Smooth muscle cell of the brain vasculature (primary cell): ENCODE data around the gene KRTAP5-5.
"Not testable (repeated sequence)": the region's sequence is repeated elsewhere in the genome, so short reads cannot be mapped to it uniquely, and the experiment has no call there.

Source experiments
- DNase-seq: peaks from one replicate; pipeline ENCODE4 v3.0.0-alpha.2; 2012; ENCODE audit warnings: low read depth, low spot score

Gene KRTAP5-5

DNA sequence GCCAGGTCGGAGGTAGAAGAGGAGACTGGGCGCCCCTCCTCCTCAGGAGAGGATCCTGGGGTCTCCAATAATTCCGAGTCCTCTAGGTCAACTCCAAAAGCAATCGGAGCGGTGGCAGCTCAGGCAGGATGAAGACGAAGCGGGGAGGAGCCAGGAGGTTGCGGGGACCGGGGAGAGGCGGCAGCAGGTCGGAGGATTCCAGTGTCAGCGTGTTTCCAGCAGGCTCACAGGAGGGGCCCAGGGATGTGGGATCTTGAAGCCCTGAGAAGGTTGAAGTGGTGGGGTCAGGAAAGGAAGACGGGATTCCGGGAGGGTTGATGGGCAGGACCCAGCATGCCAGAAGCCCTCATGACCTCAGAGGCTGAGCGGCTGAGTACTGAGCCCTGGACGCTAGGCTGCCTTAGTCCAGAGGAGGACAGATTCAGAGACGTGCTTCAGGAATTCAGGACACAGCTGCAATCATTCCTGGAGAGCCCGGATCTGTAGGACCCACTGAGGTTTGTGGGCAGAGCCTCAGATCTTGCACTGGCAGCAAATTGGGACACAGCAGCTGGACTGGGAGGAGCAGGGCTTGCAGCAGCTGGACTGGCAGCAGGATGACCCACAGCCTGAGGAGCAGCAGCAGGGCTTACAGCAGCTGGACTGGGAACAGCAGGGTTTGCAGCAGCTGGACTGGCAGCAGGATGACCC is 22.3 kb upstream of the KRTAP5-5 start:
- not testable (repeated sequence) for DNase-seq

DNA sequence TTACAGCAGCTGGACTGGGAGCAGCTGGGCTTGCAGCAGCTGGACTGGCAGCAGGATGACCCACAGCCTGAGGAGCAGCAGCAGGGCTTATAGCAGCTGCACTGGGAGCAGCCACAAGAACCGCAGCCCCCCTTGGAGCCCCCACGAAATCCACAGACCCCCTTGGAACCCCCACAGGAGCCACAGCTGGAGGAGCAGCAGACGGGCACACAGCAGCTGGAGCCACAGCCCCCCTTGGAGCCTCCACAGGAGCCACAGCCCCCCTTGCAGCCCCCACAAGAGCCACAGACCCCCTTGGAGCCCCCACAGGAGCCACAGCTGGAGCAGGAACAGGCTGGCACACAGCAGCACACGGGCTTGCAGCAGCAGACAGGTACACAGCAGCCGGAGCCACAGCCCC is 21.7 kb upstream of the KRTAP5-5 start:
- DNase-seq: not testable (repeated sequence)

DNA sequence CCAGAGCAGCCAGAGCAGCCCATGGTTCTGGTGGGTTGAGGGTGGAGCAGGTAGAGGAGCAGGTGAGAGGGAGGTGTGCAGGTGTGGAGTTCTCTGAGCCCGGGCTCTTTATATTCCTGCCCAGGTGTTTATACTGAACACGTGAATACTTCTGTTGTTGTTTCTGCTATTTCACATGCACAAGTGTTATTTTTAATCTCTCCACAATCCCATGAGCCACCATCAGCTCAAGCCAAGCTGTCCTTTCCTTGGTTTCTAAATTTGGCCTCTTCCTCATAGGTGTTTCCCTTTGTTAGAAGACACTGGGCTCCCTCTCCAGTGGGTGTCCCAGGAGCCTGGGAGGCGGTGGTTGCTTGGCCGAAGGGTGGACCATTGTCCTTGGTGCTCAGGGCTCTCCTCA is 21.2 kb upstream of the KRTAP5-5 start, which contains the start of gene KRTAP5-3:
Gene KRTAP5-3 (minus strand): TSS at position 101 of the 400 bp plus-strand sequence. CDS start 78 bp downstream, at position 23.
- no peak for DNase-seq

DNA sequence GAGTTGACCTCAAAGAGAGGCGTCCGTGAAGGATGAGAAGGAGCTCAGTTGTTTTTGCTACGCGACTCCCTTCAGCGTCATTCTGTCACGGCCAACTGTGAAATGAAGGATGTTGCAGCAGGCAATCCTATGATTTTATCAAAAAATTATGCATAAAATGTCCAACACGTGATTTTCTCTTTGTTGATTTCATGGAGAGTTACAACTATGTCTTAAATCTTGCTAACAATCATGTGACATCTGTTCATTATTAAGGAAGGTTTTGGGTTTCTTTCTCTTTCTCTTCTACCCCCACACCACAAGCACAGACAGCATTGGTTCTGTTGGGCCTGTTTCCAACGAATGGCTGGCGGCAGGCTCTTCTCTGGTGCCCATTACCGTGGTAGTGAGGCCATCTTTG is 11.3 kb upstream of the KRTAP5-5 start:
- no peak for DNase-seq

DNA sequence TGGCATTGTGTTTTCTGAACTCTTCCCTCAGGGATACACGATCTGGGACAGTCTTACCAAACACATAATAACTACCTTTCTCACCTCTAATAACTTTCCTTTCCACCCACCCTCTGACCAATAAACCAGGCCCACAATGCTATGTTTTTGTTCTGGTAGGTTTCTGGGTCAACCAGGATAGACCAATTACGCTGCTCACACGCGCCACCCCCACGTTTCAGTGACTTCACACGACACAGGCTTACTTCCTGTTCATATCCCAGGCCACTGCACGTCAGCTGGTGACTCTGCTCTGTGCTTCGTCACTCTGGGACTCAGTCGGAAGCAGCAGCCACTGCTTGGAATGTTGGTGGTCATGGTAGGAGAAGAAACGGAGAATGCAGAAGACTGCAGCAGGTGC is 10.1 kb upstream of the KRTAP5-5 start:
- no peak for DNase-seq

DNA sequence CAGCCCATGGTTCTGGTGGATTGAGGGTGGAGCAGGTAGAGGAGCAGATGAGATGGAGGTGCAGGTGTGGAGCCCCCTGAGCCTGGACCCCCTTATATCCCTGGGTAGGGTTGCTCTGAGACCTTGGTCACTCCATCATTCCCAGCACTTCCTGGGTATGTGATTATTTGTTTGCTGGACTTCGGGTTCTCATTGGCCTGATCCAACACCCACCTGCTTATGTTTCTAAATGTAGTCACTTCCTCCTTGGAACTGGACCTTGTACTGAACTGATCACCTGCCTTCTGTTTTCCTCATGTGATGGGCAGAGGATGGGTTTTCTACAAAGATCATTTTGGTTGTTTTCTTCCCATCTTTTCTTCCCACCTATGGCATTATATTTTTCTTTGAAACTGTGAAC is 7.5 kb upstream of the KRTAP5-5 start, which contains the start of gene KRTAP5-4:
Gene KRTAP5-4 (minus strand): TSS at position 53 of the 400 bp plus-strand sequence. CDS start 45 bp downstream, at position 8.
- DNase-seq: no peak

DNA sequence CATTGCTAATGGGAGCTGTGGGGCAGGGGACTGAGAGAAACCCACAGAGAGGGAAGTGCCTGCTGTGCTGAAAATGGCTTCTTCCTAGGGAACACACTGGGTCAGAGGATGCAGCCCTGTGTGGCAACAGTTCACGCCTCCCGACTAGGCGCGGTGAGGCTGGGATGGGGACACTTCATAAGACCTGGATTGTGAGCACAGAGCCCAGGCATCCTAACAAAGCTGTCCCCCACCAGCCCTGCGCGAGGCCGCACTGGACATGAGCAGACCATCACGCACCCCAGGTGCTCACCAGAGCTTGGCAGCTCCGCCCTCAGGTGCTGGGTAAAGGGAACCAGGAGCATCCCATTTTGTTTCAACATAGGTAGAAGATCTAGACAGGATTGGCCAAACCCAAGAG is 5.9 kb upstream of the KRTAP5-5 start:
- DNase-seq: no peak

DNA sequence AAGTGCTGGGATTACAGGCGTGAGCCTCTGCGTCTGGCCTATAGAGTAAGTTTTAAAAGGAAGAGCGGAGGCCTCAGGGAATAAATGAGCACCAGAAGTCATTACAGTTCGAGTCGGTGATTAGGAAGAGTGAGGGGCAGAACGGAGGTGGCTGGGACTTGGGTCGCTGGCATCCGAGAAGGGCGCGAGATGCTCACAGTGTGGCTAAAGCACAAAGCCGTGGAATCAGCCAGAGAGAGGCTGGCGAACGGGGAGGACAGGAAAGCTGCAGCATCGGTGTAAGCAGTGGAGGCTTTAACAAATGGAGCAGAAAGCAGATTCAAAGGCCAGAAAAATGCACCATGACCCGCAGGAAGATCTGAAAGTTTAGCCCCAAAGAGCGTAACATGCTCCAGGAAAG is 5.0 kb upstream of the KRTAP5-5 start:
- DNase-seq: no peak

DNA sequence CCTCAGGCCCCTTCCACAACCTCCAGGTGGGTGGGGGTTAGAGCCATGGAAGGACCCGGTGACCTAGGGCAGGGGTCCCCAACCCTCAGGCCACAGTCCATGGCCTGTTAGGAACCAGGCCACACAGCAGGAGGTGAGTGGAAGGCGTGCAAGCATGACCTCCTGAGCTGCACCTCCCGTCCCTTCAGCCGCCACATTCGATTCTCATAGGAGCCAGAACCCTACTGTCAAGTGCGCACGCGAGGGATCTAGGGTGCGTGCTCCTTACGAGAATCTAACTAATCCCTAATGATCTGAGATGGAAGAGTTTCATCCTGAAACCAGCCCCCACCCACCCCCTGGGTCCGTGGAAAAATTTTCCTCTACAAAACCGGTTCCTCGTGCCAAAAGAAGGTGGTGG is 4.0 kb upstream of the KRTAP5-5 start:
- DNase-seq: no peak

DNA sequence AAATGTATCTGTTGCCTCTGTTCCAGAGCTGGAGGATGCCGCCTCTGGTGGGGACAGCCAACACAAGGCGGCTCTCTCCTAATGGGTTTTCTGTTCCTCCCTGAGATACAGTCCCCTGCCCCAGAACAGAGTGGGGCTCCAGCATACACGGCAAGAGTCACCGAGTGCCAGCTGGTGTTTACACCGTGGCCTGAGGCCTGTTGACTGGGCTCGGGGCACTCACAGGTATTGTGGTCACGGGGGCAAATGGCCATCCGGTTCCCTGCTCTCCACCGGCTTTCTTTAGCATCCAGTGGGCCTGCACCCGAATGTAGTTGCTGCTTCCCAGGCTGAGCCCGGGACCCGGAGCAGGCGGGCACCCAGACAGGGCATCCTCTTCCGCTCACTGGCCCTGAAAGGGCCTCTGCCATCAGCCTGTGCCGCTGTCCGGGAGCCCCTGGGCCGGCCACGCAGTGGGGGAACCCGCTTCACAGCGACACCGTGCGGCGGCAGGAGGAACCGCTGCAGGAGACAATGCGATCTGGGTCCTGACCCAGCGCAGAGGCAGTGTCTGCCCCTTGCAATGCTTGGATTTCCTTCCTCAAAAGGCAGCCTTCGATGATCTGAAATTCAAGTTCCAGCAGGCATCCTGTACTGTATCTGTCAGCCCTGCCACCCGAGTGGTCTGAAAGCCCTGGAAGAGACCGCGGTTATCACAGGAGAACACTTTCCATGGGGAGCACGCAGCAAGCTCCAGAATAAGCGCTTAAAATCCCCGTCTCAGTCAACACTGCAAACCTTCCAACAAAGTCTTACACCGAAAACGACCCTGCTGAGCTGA is 859 bp upstream of the KRTAP5-5 start:
- DNase-seq: no peak

DNA sequence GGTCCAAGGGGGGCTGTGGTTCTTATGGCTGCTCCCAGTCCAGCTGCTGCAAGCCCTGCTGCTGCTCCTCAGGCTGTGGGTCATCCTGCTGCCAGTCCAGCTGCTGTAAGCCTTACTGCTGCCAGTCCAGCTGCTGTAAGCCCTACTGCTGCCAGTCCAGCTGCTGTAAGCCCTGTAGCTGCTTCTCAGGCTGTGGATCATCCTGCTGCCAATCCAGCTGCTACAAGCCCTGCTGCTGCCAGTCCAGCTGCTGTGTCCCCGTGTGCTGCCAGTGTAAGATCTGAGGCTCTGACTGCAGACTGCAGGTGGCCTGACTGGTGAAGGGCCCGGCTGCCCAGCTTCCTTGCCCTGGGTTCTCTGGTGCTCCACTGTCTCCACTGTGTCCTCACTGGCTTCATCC is 696 bp downstream of the KRTAP5-5 start:
- no peak for DNase-seq

DNA sequence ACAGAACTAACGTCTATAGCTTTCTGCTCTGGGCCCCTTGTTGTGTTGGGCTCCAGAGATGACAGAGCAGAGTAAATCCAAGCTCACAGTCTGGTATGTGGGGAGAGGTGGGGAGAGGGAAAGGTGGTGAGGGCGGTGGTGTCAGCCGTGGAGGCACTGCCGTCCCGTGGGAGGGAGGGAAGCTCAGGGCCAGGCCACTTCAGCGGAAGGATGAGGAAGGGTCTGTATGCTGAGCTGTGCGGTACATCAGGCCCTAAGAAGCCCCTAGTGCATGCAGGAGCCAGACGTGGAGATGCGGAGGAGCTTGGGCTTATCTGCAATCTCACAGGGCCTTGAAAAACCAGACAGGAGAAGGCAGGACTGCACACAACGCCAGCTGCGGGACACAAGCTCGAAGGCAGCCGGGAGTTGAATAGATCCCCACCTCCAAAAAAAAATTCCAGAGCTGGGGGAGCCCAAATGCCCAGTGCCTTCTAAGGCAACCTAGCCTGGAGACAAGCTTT is 1.5 kb downstream of the KRTAP5-5 start:
- DNase-seq: no peak

DNA sequence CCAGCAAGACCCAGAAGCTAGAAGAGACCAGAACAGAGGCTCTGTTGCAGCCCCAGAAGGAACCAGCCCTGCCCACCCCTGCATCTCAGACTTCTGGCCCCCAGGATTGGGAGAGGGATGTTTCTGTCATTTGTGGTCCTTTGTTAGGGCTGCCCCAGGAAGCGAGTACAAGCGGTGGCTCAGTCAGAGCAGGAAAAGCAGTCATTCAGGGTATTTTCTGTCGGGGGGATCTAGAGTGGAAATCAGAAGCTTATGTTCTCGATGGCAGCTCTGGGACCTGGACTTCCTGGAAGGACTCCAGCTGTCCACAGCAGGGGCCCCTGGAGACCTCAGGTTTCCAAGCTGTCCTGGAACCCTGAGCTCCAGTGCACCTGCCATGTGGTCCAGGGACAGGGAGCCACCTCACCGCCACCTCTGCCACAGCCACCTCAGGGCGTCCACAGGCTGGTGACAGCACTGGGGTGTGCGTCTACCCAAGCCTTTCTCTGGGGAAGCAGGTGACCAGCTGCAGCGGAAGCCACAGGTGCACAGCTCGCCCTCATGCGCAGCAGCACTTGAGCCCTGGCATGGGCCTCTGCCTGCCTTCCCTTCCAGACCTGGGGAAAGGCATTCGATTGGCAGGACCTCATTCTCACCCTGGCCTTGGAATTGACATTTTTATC is 2.6 kb downstream of the KRTAP5-5 start:
- no peak for DNase-seq

DNA sequence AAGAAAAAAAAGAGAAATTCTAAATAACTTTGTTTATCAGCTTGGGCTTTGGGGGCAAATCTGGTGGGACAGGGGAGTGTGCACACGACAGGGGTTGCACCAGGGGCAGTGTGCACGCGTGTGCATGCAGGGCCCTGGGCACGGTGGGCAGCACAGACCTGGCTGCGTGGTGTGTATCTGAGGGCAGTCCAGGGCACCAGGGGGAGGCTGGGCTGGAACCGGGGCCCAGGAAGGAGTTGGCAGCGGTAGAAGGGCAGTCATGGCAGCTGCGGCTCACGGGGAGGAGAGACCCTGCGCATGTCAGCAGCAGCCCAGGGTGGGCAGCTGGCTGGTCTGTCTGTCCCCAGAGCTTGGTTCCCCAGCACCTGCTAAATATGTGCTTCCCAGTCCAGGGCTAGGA is 4.3 kb downstream of the KRTAP5-5 start:
- DNase-seq: no peak

DNA sequence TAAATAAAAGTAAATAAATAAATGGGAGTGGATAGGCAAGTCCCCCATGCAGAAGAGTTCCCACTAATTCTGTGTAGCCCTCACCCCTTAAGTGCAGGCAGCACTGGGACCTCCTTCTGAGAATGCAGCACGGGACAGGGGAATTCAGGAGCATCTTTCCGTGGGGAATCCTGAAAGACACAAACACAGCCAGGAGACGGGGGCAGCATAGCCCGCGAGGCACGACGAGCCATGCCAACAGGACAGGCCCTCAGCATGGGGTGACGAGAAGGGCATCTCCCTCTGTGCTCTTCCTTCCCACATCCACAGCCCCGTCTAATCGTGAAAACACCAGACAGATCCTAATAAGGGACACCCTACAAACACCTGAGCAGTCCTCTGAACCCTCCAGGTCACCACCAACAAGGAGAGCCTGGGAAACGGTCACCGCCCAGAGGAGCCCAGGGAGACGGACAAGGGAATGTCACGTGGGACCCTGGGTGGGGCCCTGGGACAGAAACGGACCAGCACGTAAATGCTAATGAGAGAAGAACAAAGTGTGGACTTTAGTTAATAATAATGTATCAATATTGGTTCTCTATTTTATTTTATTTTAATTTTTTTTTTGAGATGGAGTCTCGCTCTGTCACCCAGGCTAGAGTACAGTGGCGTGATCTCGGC is 6.8 kb downstream of the KRTAP5-5 start:
- DNase-seq: no peak

DNA sequence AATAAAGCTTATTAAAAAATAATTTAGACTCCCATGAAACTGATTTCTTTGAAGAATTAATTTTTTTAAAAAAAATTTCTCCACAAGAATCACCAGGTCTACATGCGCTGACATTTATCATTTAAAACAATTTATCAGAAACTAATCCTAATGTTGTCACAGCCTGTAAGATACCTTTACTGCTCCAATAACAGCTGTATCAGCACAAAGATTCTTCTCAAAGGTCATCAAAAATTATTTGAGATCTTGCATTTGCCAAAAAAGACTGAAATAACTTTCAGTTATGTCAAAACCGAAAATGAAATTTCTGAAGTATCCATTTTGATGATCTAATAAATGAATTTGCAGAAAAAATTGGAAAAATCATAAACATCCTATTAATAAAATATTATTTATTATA is 8.1 kb downstream of the KRTAP5-5 start:
- DNase-seq: no peak

DNA sequence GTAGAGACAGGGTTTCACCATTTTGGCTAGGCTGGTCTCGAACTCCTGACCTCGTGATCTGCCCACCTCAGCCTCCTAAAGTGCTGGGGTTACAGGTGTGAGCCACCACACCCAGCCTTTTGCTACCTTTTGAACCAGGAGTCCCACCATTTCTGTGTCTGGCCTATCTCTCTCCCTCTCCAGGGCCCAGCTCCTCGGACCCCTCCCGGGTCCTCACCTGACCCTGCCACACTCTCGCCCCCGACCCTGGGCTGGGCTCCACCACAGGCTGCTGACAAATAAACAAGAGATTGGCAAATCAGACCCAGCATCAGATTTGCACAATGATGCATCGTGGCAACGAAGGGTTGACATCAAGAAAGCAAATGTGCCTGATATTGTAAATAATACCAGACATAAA is 8.8 kb downstream of the KRTAP5-5 start:
- DNase-seq: no peak

DNA sequence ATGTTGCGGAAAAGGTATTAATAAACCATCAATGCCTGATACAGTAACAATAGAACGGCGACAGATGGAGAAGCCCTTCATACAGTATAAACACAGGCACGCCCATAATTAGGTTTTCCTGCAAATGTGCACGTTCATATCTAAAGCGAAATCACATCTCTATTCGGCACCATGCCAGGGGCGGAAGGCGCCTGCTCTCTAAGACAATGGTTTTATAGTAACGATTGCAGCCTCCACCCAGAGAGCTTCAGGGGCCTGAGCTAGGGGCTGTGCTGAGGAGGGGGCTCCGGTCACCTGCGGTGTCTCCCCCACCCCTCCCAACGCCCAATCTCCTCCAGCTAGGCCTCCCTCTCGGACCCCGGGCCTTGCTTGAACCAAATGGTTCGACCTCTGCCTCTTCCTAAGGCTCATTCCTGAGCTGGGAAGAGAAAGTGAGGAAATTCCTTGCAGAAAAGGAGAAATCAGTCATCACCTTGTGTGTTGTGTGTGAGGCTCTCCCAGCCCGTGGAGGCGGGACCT is 9.6 kb downstream of the KRTAP5-5 start:
- no peak for DNase-seq

DNA sequence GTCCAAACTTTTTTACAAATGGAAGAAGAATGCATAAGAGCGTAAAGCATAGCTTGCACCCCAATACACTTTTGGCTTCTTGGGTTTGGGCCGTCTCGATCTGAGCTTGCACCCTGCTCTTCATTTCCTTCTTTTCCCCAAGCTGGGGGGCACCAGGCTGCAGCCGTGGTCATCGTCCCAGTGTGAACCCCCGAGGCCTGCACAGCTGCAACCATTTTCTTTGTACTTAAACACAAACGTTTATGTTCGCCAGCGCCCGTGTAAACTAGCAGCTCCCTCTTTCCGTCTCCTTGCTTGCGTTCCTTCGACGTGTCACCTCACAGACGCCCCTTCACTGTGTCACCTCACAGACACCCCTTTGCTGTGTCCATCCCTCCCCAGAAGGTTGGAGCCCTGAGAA is 10.1 kb downstream of the KRTAP5-5 start:
- no peak for DNase-seq

DNA sequence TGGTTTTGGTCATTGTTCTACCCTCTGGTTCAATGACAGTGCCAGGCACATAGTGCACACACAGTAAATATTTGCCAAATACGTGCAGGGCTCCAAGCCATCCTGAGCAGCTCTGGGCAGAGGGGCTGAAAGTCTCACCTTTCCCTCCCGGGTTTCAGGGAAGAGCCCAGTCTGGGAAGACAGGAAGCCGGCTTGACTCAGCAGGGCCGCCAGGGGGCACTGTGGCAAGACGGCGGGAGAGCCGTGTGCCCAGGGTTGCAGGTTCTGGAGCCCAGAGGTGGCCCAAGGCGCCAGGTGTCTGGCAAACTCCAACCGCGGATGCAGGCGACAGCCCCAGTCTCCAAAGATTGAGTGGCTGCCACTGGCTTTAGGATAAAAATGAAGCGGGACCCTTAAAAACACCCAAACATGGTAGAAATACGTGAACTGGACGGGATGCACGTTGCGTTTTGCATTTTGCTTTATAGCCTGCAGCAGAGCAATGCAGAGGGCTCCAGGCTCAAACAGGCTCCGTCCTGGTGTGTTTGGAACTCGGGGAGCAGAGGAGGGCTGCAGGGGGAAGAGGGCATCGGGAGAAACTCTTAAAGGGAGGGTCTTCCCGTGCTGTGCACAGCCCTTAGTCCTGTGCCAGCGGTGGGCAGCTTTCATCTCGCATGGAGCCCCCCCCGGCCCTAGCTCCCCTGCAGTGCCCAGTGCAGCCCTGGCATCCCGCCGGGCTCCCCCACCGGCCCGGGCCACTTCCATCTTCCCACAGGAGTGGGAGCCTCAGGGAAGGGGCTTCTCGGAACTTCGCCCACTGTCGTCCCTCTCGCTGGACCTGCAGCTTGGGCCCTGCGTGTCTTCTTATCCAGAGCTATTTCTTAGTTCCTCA is 10.7 kb downstream of the KRTAP5-5 start:
- DNase-seq: no peak

DNA sequence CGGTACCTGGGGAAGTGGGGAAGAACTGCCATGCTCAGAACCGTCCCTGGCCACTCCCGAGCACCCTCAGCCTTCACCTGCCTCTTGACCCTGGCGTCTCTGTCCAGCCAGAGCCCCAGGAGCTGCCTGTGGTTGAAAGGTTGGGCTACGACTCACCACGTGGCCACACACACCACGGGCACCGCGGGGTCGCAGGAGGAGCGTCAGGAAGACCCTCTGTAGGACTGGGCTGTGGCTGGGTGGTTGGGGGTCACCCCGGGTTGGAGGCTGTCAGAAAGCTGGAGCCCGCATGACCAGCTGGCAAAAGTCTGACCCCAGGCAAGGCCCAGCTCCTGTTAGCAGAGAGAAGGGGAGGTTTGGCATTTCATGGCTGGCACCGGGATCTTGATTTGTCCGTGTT is 11.5 kb downstream of the KRTAP5-5 start:
- no peak for DNase-seq
